Endodermal cell (in vitro differentiated cells): ENCODE results near the gene FBLN5. TPM values are rescaled to one million over a fixed set of nuclear protein-coding genes. Genes with fewer than 3 reads are reported as not detected.

Experiments used
- DNase-seq: peaks from one replicate; pipeline ENCODE4 v3.0.0-alpha.2; 2017
- H3K27ac ChIP-seq: 2 replicates; pipeline ENCODE4 v1.5.1; 2013; ENCODE audit warnings: mild to moderate bottlenecking, low read depth, low read length, moderate library complexity
- H3K27me3 ChIP-seq: 2 replicates; pipeline ENCODE4 v1.6.1; 2013; ENCODE audit warnings: mild to moderate bottlenecking, low read length, moderate library complexity; ENCODE audit not compliant: insufficient read depth, control insufficient read depth, poor library complexity, severe bottlenecking
- H3K36me3 ChIP-seq: 2 replicates; pipeline ENCODE4 v1.7.0; 2013; ENCODE audit warnings: mild to moderate bottlenecking, low read length, moderate library complexity; ENCODE audit not compliant: control insufficient read depth, insufficient read depth
- H3K4me1 ChIP-seq: one replicate; pipeline ENCODE4 v1.7.0; 2013; ENCODE audit warnings: low read length; ENCODE audit not compliant: control insufficient read depth, insufficient read depth
- H3K4me3 ChIP-seq: 2 replicates; pipeline ENCODE4 v1.5.1; 2013; ENCODE audit warnings: mild to moderate bottlenecking, low read length, moderate library complexity
- H3K9ac ChIP-seq: 2 replicates; pipeline ENCODE4 v1.6.1; 2013; ENCODE audit warnings: mild to moderate bottlenecking, low read length, moderate library complexity; ENCODE audit not compliant: poor library complexity, severe bottlenecking; ENCODE audit errors: extremely low read depth
- H3K9me3 ChIP-seq: 2 replicates; pipeline ENCODE4 v1.6.1; 2013; ENCODE audit warnings: mild to moderate bottlenecking, low read length, moderate library complexity; ENCODE audit not compliant: control insufficient read depth
- H3K27ac Mint-ChIP-seq: 2 replicates; pipeline ENCODE4 v1.8.0; 2020; ENCODE audit warnings: mixed read lengths
- H3K27me3 Mint-ChIP-seq: 2 replicates; pipeline ENCODE4 v1.8.0; 2021; ENCODE audit warnings: mild to moderate bottlenecking, mixed read lengths; ENCODE audit not compliant: insufficient read depth
- H3K36me3 Mint-ChIP-seq: 2 replicates; pipeline ENCODE4 v1.8.0; 2020; ENCODE audit warnings: low read depth, mixed read lengths
- H3K4me1 Mint-ChIP-seq: 2 replicates; pipeline ENCODE4 v1.8.0; 2020; ENCODE audit warnings: mixed read lengths
- H3K4me3 Mint-ChIP-seq: 2 replicates; pipeline ENCODE4 v1.8.0; 2020; ENCODE audit warnings: mild to moderate bottlenecking, moderate library complexity, mixed read lengths
- H3K9me3 Mint-ChIP-seq: 2 replicates; pipeline ENCODE4 v1.8.0; 2020; ENCODE audit warnings: mild to moderate bottlenecking, mixed read lengths
- CTCF ChIP-seq: fragments of 200-600 bp; sonication (generic); conservative IDR thresholded peaks from 2 replicates; pipeline ENCODE4 v1.5.0; 2021; ENCODE audit warnings: antibody characterized with exemption, mild to moderate bottlenecking
- WGBS, 2 experiments: methylation state at CpG; one replicate each; pipeline versions ENCODE4 v1.1.5 to v1.1.7; 2013; ENCODE audit warnings: missing lambda C conversion rate in 2 of 2, mixed read lengths in 1 of 2; ENCODE audit not compliant: insufficient coverage in 1 of 2, insufficient read length in 1 of 2; 5-methylcytosine and 5-hydroxymethylcytosine counted together
- total RNA-seq, 2 donors: library from RNA; stranded (reverse); fragmentation: NEBNext Ultra II Directional in 1 of 2; extraction: Animal tissue kit (Norgen Biotek cat#: 25700) in 1 of 2; gene quantifications; 2 replicates in 1 of 2; 3 replicates in 1 of 2; pipeline ENCODE4 v1.2.1, GENCODE V29; 2021

FBLN5 gene
- total RNA-seq, 2 donors from 2014 or later = 4.0 to 4.8 TPM

GRCh38 chr14:91906374-91906773, 41.1 kb downstream of the FBLN5 start:
- Histone ChIP-seq H3K4me3 (no peak overlapping the region), H3K36me3 (no peaks in the 10 kb centered on the region), H3K27me3 (no peaks in the 10 kb centered on the region), H3K9me3 (no peaks in the 10 kb centered on the region), H3K9ac (no peak overlapping the region), H3K27ac (no peak overlapping the region), H3K4me1 (no peaks in the 10 kb centered on the region)
- H3K4me1 Mint-ChIP-seq = peaks cover 8% of the 10 kb centered on the region
- no peaks in the 10 kb centered on the region for H3K9me3 Mint-ChIP-seq
- no peaks in the 10 kb centered on the region for H3K36me3 Mint-ChIP-seq
- H3K4me3 Mint-ChIP-seq = no peak overlapping the region
- no peak overlapping the region for H3K27ac Mint-ChIP-seq
- TF ChIP-seq CTCF = no peak
- WGBS, 2 experiments = 86 to 100% methylated on average over 1 to 2 of the region's 2 CpGs
- DNase-seq = no peak
- no peaks in the 10 kb centered on the region for H3K27me3 Mint-ChIP-seq

GRCh38 chr14:91904956-91905645, 42.4 kb downstream of the FBLN5 start:
- WGBS, 2 experiments = 89 to 94% methylated on average over 5 to 9 of the region's 9 CpGs
- Histone ChIP-seq H3K9me3 (no peaks in the 10 kb centered on the region), H3K9ac (no peak overlapping the region), H3K4me1 (no peaks in the 10 kb centered on the region), H3K27me3 (no peaks in the 10 kb centered on the region), H3K36me3 (no peaks in the 10 kb centered on the region), H3K4me3 (no peak overlapping the region), H3K27ac (no peak overlapping the region)
- H3K4me1 Mint-ChIP-seq = peaks cover 12% of the 10 kb centered on the region
- no peak overlapping the region for H3K27ac Mint-ChIP-seq
- no peaks in the 10 kb centered on the region for H3K27me3 Mint-ChIP-seq
- no peaks in the 10 kb centered on the region for H3K9me3 Mint-ChIP-seq
- no peak for DNase-seq
- no peak overlapping the region for H3K4me3 Mint-ChIP-seq
- no peaks in the 10 kb centered on the region for H3K36me3 Mint-ChIP-seq
- TF ChIP-seq CTCF = no peak

GRCh38 chr14:91904483-91904882, 43.0 kb downstream of the FBLN5 start:
- H3K4me1 Mint-ChIP-seq = peaks cover 12% of the 10 kb centered on the region
- H3K9me3 Mint-ChIP-seq = no peaks in the 10 kb centered on the region
- Histone ChIP-seq H3K27me3 (no peaks in the 10 kb centered on the region), H3K4me1 (no peaks in the 10 kb centered on the region), H3K9me3 (no peaks in the 10 kb centered on the region), H3K9ac (no peak overlapping the region), H3K27ac (no peak overlapping the region), H3K36me3 (no peaks in the 10 kb centered on the region), H3K4me3 (no peak overlapping the region)
- WGBS, 2 experiments = 91 to 95% methylated on average over 5 to 8 of the region's 8 CpGs
- H3K27ac Mint-ChIP-seq = no peak overlapping the region
- TF ChIP-seq CTCF = no peak
- H3K4me3 Mint-ChIP-seq = no peak overlapping the region
- H3K36me3 Mint-ChIP-seq = no peaks in the 10 kb centered on the region
- no peaks in the 10 kb centered on the region for H3K27me3 Mint-ChIP-seq
- DNase-seq = no peak
